ENCODE data around the gene GPR12.

GRCh38 chr13:26718872-26719271 is 41.7 kb downstream of the GPR12 start:
- no peak for TF ChIP-seq CTCF (IDR thresholded peaks at IDR 0.05)
- no peak for TF ChIP-seq POLR2A (IDR thresholded peaks at IDR 0.05)
- no peak for TF ChIP-seq EP300 (IDR thresholded peaks at IDR 0.05)
